Kidney tubule cell (primary cell): Measurements from ENCODE around the gene DNAJC4.

ENCODE experiments used
- DNase-seq: peaks from one replicate; pipeline ENCODE4 v3.0.0-alpha.2; 2018; ENCODE audit warnings: low spot score

Gene DNAJC4

DNA sequence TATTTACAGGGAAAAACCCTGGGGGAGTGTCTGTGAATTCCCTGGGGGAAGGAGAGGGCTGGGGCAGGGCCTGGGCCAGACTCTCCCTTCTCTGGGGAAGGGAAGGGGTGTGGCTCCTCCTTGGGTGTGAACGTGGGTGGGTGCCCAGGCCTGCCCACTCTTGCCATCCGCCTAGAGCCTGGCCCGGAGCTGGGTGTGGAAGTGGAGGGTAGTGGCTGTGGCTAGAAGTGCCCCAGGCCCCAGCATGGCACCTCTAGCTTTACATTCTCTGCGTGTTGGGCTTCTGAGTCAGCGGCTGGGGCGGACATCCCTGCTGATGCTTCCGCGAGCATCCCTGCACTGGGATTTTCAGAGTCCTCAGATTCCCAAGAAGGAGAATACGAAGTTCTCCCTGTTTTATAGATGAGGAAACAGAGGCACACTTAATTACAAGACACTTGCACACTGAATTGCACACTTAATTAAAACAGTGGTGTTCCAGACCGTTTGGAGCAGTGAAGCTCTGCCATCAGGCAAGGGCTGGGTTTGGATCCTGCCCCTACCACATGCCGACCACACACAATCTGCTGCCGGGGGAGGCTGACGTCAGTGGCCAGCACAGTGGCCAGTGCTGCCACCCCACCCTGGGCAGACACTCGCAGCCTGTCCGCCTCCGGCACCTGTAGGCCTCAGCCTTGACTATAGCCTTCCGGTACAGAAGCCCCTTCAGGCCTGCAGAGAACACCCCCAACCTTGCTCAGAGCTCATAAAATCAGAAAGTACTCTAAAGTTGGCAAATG, 46.5 kb downstream of the DNAJC4 start:
- no peak for DNase-seq

DNA sequence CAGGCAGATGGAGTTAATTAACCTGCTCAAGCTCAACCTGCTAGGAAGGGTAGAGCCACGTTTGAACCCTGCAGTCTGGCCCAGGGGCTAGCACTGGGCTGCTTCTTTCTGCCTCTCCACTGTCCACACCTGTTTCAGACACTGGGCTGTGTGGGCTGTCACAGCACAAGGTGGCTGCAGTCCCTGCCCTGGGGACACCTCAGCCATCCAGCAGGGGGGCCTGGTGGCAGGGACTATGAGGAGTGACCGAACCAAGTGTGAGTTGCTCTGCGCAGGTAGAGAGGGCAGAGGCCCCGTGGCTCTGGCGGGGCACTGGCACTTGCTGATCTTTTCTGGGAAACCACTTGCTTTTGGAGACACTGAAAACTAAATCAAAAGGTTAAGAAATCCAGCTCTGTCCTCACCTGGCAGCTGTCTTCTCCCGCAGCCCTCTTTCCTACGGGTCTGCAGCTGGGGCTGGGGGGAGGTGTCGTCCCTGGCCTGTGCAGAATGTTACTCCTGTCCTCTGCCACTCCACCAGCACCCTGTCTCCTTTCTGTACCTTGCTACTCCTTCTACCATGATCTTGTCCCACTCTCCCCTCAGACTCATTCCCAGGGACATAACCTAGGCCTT, 48.3 kb downstream of the DNAJC4 start:
- no peak for DNase-seq

DNA sequence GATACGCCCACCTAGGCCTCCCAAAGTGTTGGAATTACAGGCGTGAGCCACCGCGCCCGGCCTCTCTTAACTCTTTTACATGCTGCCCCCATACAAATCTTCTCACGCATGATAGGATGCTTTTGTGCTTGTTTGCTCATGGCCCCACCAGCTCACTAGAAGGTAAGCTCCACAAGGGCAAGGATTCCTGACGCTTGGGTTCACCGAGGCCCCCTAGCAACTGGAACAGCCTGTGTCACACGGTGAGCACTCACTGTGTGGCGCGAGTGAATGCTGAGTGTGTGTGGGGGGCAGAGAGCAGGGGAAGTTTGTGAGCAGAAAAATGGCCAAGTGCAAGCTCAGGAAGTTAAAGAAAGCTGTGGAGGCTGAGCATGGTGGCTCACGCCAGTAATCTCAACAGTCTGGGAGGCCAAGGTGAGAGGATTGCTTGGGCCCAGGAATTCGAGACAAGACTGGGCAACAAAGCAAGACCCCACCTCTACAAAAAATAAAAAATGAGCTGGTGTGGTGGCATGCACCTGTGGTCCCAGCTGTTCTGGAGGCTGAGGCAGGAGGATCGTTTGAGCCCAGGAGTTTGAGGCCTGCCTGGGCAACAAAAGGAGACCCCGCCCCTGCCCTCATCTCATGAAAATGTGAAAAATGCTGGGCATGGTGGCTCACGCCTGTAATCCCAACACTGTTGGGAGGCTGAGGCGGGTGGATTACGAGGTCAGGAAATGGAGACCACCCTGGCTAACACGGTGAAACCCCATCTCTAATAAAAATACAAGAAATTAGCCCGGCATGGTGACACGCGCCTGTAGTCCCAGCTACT, 51.8 kb downstream of the DNAJC4 start:
- DNase-seq: no peak

DNA sequence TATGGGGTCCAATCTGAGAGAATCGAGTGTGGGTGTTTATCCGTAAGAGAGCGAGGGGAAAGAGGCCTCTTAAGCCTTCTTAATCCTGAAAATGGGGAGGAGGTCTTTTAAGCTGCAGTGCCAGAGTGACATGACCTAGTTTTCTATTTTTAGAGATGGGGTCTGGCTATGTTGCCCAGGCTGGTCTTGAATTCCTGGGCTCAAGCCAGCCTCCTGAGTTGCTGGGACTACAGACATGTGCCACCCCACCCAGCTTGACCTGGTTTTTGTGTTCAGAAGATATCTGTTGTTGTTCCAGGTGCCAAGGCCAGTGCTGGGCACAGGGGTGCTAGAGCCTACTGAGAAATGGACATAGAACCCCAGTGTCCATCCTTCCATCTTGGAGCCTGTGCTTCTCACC, 52.7 kb downstream of the DNAJC4 start:
- DNase-seq: no peak
